NCI-H128 (cell line): Measurements from ENCODE around the gene WWOX.

ENCODE experiments used
- DNase-seq: peaks from one replicate; lab custom pipeline; 2025; ENCODE audit not compliant: unreplicated experiment; lab: John Stamatoyannopoulos, UW

WWOX gene

GRCh38 chr16:78633551-78633950 is 534.1 kb downstream of the WWOX start:
- no peak for DNase-seq

- no peak for DNase-seq
Measured at GRCh38 chr16:78635807-78636206, 536.4 kb downstream of the WWOX start.

- DNase-seq: no peak
Measured at GRCh38 chr16:78638371-78638770, 538.9 kb downstream of the WWOX start.

- DNase-seq: no peak
Measured at GRCh38 chr16:78639775-78640174, 540.3 kb downstream of the WWOX start.

- DNase-seq: no peak
Measured at GRCh38 chr16:78640886-78641285, 541.4 kb downstream of the WWOX start.

- DNase-seq: no peak
Measured at GRCh38 chr16:78641433-78641832, 542.0 kb downstream of the WWOX start.

GRCh38 chr16:78642621-78643285 is 543.3 kb downstream of the WWOX start:
- DNase-seq: no peak

- DNase-seq: no peak
Measured at GRCh38 chr16:78645657-78646056, 546.2 kb downstream of the WWOX start.

GRCh38 chr16:78647019-78647418 is 547.6 kb downstream of the WWOX start:
- no peak for DNase-seq

- DNase-seq: no peak
Measured at GRCh38 chr16:78647491-78647890, 548.0 kb downstream of the WWOX start.

GRCh38 chr16:78648517-78648916 is 549.1 kb downstream of the WWOX start:
- DNase-seq: no peak

- no peak for DNase-seq
Measured at GRCh38 chr16:78650339-78651074, 551.1 kb downstream of the WWOX start.

- no peak for DNase-seq
Measured at GRCh38 chr16:78654929-78655328, 555.5 kb downstream of the WWOX start.

- DNase-seq: no peak
Measured at GRCh38 chr16:78655331-78656113, 556.1 kb downstream of the WWOX start.

- no peak for DNase-seq
Measured at GRCh38 chr16:78656887-78657286, 557.4 kb downstream of the WWOX start.

GRCh38 chr16:78659216-78659615 is 559.8 kb downstream of the WWOX start:
- DNase-seq: no peak

GRCh38 chr16:78659668-78660217 is 560.3 kb downstream of the WWOX start:
- no peak for DNase-seq

- no peak for DNase-seq
Measured at GRCh38 chr16:78660795-78661194, 561.3 kb downstream of the WWOX start.

GRCh38 chr16:78663690-78664089 is 564.2 kb downstream of the WWOX start:
- DNase-seq: no peak

- no peak for DNase-seq
Measured at GRCh38 chr16:78664811-78665772, 565.6 kb downstream of the WWOX start.
